HTERT RPE-1 (cell line): ENCODE data around the gene KLHL29.

Experiments used
- in situ Hi-C: fragments of 300-500 bp; cut with MboI; formaldehyde crosslinking; loops from 4 replicates; pipeline ENCODE4 v1.14.3; 2020; ENCODE audit warnings: low sequenced_read_pairs

The KLHL29 gene

GRCh38 chr2:23687214-23687613, 302.2 kb downstream of the KLHL29 start:
- in situ Hi-C loops: no loop called here

GRCh38 chr2:23687713-23688112, 302.7 kb downstream of the KLHL29 start:
- in situ Hi-C loops: no loop called here

GRCh38 chr2:23688486-23689130, 303.6 kb downstream of the KLHL29 start:
- in situ Hi-C loops: no loop called here

- in situ Hi-C loops: no loop called here
Observed at GRCh38 chr2:23689131-23689700, 304.2 kb downstream of the KLHL29 start.

- in situ Hi-C loops: no loop called here
Observed at GRCh38 chr2:23689891-23690290, 304.9 kb downstream of the KLHL29 start.

GRCh38 chr2:23690421-23691105, 305.6 kb downstream of the KLHL29 start:
- in situ Hi-C loops: no loop called here

GRCh38 chr2:23691106-23691470, 306.1 kb downstream of the KLHL29 start:
- in situ Hi-C loops: no loop called here

GRCh38 chr2:23691565-23691964, 306.6 kb downstream of the KLHL29 start:
- in situ Hi-C loops: no loop called here

GRCh38 chr2:23692263-23692662, 307.3 kb downstream of the KLHL29 start:
- in situ Hi-C loops: no loop called here

GRCh38 chr2:23692851-23693605, 308.0 kb downstream of the KLHL29 start:
- in situ Hi-C loops: no loop called here

GRCh38 chr2:23693606-23693951, 308.6 kb downstream of the KLHL29 start:
- in situ Hi-C loops: no loop called here

- in situ Hi-C loops: no loop called here
Observed at GRCh38 chr2:23694058-23695045, 309.4 kb downstream of the KLHL29 start.

GRCh38 chr2:23695214-23695889, 310.4 kb downstream of the KLHL29 start:
- in situ Hi-C loops: no loop called here

GRCh38 chr2:23695890-23696751, 311.1 kb downstream of the KLHL29 start:
- in situ Hi-C loops: no loop called here

GRCh38 chr2:23696752-23697045, 311.7 kb downstream of the KLHL29 start:
- in situ Hi-C loops: no loop called here

- in situ Hi-C loops: no loop called here
Observed at GRCh38 chr2:23697256-23698075, 312.5 kb downstream of the KLHL29 start.

GRCh38 chr2:23698116-23698693, 313.2 kb downstream of the KLHL29 start:
- in situ Hi-C loops: no loop called here
